Measurements from ENCODE around the gene AR. TPM values are rescaled to one million over a fixed set of nuclear protein-coding genes. Genes with fewer than 3 reads are reported as not detected.

AR gene
- total RNA-seq, 1 donor from 2014 or later, result 1.1 TPM

DNA sequence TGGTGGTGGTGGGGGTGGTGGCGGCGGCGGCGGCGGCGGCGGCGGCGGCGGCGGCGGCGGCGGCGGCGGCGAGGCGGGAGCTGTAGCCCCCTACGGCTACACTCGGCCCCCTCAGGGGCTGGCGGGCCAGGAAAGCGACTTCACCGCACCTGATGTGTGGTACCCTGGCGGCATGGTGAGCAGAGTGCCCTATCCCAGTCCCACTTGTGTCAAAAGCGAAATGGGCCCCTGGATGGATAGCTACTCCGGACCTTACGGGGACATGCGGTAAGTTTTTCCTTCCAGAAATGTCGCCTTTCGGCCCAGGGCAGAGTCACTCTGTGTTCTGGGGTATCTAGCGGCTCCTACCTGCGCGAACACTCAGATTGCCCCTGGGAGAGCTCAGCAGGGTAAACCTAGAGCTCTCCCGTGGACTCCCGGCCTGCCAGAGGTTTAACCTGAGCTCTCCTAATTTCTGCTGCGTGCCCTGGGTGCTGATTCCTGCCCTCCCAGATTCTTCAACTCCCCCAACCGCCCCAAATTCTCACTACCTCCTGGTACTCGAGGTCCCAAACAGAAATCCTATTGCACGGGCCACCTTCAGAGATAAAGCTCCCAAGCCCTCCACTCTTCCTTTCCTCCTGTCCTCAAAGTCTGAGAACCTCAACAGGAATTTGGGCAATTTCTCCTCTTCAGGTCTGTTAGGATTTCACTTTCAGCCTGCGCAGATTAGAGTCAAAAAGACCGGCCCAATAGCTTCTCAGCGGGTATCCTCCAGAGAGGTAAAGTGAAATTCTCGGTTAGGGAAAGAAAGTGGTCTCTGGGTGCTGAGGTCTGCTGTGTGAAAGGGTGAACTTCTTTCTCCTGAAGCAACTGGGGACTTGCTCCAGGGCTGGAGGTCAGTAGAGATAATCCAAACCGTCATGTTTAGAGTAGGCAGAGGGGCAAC lies 2.9 kb downstream of the AR start:
- H3K27me3 Mint-ChIP-seq, result peaks cover 56% of the 10 kb centered on the region
- no peak for DNase-seq (ENCODE audit: low spot score, unreplicated experiment)
- H3K9me3 Mint-ChIP-seq (ENCODE audit: low read depth), result no peaks in the 10 kb centered on the region
- no peak overlapping the region for H3K27ac Mint-ChIP-seq
- H3K4me1 Mint-ChIP-seq (ENCODE audit: low read depth), result peaks cover 4% of the 10 kb centered on the region
- H3K4me3 Mint-ChIP-seq (ENCODE audit: low read depth), result peak overlapping the region; percentile 69
- no peak for TF ChIP-seq CTCF (IDR thresholded peaks at IDR 0.05; ENCODE audit: unreplicated experiment)
- H3K36me3 Mint-ChIP-seq (ENCODE audit: insufficient read depth), result no peaks in the 10 kb centered on the region

DNA sequence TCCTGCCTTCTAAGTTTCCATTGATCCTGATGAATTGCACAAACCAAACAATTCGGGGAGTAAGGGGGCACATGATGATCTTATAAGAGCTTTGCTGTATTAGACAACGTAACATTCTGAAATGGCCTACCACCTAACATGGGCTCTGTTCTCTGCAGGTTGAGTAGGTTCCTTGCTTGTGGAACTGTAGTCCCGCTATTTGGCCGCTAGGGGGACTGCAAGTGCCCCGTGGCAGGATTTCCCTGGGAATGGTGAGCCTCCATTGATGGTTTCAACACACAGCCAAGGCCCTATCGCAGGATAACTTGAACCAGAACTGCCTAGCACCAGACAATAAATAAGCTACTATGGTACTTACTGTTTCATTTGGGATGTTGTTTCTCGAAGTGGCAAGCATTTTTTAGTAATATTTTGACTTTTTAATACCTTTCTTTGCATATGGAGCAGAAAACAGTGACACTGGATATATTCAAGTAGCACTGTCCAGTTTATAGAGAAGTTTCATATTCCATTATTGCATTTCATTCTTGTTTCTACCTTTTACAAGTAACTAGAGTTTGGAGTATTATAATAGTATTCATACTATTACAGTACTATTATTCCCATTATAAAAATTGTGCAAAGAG lies 11.9 kb downstream of the AR start:
- peak; percentile 67 for TF ChIP-seq CTCF (IDR thresholded peaks at IDR 0.05; ENCODE audit: unreplicated experiment)
- Mint-ChIP-seq H3K4me3 (ENCODE audit: low read depth) (no peak overlapping the region), H3K4me1 (ENCODE audit: low read depth) (no peaks in the 10 kb centered on the region), H3K9me3 (ENCODE audit: low read depth) (peaks cover 12% of the 10 kb centered on the region), H3K27me3 (no peaks in the 10 kb centered on the region), H3K36me3 (ENCODE audit: insufficient read depth) (no peaks in the 10 kb centered on the region), H3K27ac (no peak overlapping the region)
- DNase-seq (ENCODE audit: low spot score, unreplicated experiment), result no peak

GRCh38 chrX:67558267-67558666 lies 14.4 kb downstream of the AR start:
- Mint-ChIP-seq H3K4me3 (ENCODE audit: low read depth) (no peak overlapping the region), H3K9me3 (ENCODE audit: low read depth) (peaks cover 9% of the 10 kb centered on the region), H3K36me3 (ENCODE audit: insufficient read depth) (no peaks in the 10 kb centered on the region), H3K4me1 (ENCODE audit: low read depth) (no peaks in the 10 kb centered on the region), H3K27me3 (no peaks in the 10 kb centered on the region), H3K27ac (no peak overlapping the region)
- TF ChIP-seq CTCF (IDR thresholded peaks at IDR 0.05; ENCODE audit: unreplicated experiment), result no peak
- no peak for DNase-seq (ENCODE audit: low spot score, unreplicated experiment)

DNA sequence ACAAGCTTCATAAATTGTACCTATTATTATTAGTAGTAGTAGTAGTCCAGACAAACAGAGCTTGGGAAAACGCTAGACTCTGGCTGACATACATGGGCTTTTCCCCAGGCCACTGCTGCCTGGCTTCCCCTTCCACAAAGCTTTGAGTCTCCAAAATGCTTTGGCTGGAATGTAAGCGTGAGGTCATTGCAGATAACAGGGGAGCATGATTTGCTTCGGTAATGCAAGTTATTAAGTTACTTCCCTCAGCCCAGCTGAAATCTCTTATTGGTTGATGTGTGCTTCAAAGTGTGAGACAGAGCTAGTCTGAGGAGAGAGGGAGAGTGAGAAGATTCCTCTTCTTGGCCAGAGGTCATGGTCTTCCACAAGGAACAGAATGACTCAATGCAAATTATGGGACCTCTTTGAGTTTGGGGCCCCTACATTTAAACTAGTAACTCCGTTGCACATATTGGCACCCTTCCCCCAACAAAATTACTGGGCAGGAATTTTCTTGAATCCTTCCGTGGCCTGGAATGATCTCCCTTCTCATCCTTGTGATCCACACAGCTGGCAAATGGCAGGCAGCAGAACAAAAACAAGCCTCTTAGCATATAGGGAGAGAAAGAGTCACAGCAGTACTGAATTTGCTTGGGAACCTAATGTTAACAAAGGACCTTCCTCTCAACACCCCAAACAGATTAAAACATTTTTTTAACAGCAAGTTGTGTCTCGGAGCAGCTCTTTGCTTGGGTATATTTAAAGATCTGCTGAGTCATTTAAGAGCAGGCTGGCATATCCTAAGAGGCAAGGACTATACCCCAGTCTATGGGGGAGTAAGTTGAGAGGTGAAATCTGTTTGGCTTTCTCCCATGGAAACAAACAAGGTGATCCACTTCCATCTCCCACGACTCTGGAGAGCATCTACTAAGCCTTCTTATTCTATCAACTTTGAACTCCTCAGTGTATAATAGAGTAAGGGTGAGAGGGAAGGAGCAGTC lies 19.9 kb downstream of the AR start:
- H3K36me3 Mint-ChIP-seq (ENCODE audit: insufficient read depth), result no peaks in the 10 kb centered on the region
- no peak overlapping the region for H3K4me3 Mint-ChIP-seq (ENCODE audit: low read depth)
- H3K27me3 Mint-ChIP-seq, result no peaks in the 10 kb centered on the region
- no peak for DNase-seq (ENCODE audit: low spot score, unreplicated experiment)
- no peaks in the 10 kb centered on the region for H3K4me1 Mint-ChIP-seq (ENCODE audit: low read depth)
- no peak for TF ChIP-seq CTCF (IDR thresholded peaks at IDR 0.05; ENCODE audit: unreplicated experiment)
- peaks cover 17% of the 10 kb centered on the region for H3K9me3 Mint-ChIP-seq (ENCODE audit: low read depth)
- H3K27ac Mint-ChIP-seq, result no peak overlapping the region

GRCh38 chrX:67564475-67564874 lies 20.7 kb downstream of the AR start:
- no peak for TF ChIP-seq CTCF (IDR thresholded peaks at IDR 0.05; ENCODE audit: unreplicated experiment)
- H3K27me3 Mint-ChIP-seq, result no peaks in the 10 kb centered on the region
- H3K4me3 Mint-ChIP-seq (ENCODE audit: low read depth), result no peak overlapping the region
- no peak overlapping the region for H3K27ac Mint-ChIP-seq
- no peak for DNase-seq (ENCODE audit: low spot score, unreplicated experiment)
- H3K9me3 Mint-ChIP-seq (ENCODE audit: low read depth), result peaks cover 17% of the 10 kb centered on the region
- no peaks in the 10 kb centered on the region for H3K36me3 Mint-ChIP-seq (ENCODE audit: insufficient read depth)
- no peaks in the 10 kb centered on the region for H3K4me1 Mint-ChIP-seq (ENCODE audit: low read depth)

Data from progenitor cell of endocrine pancreas (in vitro differentiated cells).